Stimulated activated memory B cell treated with anti-CD40 and anti-IgM and Interleukin-4, amounts not matched to agents 10 μg/mL and 1 μg/mL and 100 μg/mL, for 72 hours (primary cell): ENCODE results near the gene CNPY1.

Experiments used
- ATAC-seq: fragments of 150-1000 bp; cut with Tn5 transposase; 2 replicates; pipeline ENCODE4 v1.10.0; 2021
- H3K27ac Mint-ChIP-seq: one replicate; pipeline ENCODE4 v1.8.0; 2022; ENCODE audit warnings: mild to moderate bottlenecking, mixed read lengths
- H3K27me3 Mint-ChIP-seq: one replicate; pipeline ENCODE4 v1.8.0; 2022; ENCODE audit warnings: mixed read lengths
- H3K36me3 Mint-ChIP-seq: one replicate; pipeline ENCODE4 v1.8.0; 2022; ENCODE audit warnings: mixed read lengths
- H3K4me1 Mint-ChIP-seq: one replicate; pipeline ENCODE4 v1.8.0; 2022; ENCODE audit warnings: mixed read lengths
- H3K4me3 Mint-ChIP-seq: one replicate; pipeline ENCODE4 v1.8.0; 2022; ENCODE audit warnings: mild to moderate bottlenecking, moderate library complexity, mixed read lengths
- H3K9me3 Mint-ChIP-seq: one replicate; pipeline ENCODE4 v1.8.0; 2022; ENCODE audit warnings: mixed read lengths

CNPY1 gene

GRCh38 chr7:155534691-155535090 is 11.7 kb downstream of the CNPY1 start:
- H3K36me3 Mint-ChIP-seq = no peaks in the 10 kb centered on the region
- H3K4me3 Mint-ChIP-seq = no peak overlapping the region
- H3K27me3 Mint-ChIP-seq = peaks cover 95% of the 10 kb centered on the region
- no peak for ATAC-seq
- no peaks in the 10 kb centered on the region for H3K9me3 Mint-ChIP-seq
- H3K27ac Mint-ChIP-seq = no peak overlapping the region
- H3K4me1 Mint-ChIP-seq = peaks cover 19% of the 10 kb centered on the region

GRCh38 chr7:155533827-155534690 is 12.3 kb downstream of the CNPY1 start:
- peak; percentile 49 for ATAC-seq
- no peak overlapping the region for H3K27ac Mint-ChIP-seq
- H3K4me3 Mint-ChIP-seq = peak overlapping the region; percentile 77
- H3K9me3 Mint-ChIP-seq = no peaks in the 10 kb centered on the region
- peaks cover 19% of the 10 kb centered on the region for H3K4me1 Mint-ChIP-seq
- H3K36me3 Mint-ChIP-seq = no peaks in the 10 kb centered on the region
- peaks cover 95% of the 10 kb centered on the region for H3K27me3 Mint-ChIP-seq

GRCh38 chr7:155533120-155533826 is 13.1 kb downstream of the CNPY1 start:
- H3K4me1 Mint-ChIP-seq = peaks cover 19% of the 10 kb centered on the region
- H3K27me3 Mint-ChIP-seq = peaks cover 92% of the 10 kb centered on the region
- peak; percentile 42 for ATAC-seq
- H3K27ac Mint-ChIP-seq = no peak overlapping the region
- H3K36me3 Mint-ChIP-seq = no peaks in the 10 kb centered on the region
- H3K4me3 Mint-ChIP-seq = peak overlapping the region; percentile 77
- H3K9me3 Mint-ChIP-seq = no peaks in the 10 kb centered on the region

- Mint-ChIP-seq H3K9me3 (no peaks in the 10 kb centered on the region), H3K27ac (no peak overlapping the region), H3K27me3 (peaks cover 94% of the 10 kb centered on the region), H3K4me1 (peaks cover 19% of the 10 kb centered on the region), H3K4me3 (peak overlapping the region; percentile 68), H3K36me3 (no peaks in the 10 kb centered on the region)
- ATAC-seq = no peak
Measured at GRCh38 chr7:155532792-155533119, 13.6 kb downstream of the CNPY1 start.

GRCh38 chr7:155531681-155532080 is 14.7 kb downstream of the CNPY1 start:
- no peaks in the 10 kb centered on the region for H3K36me3 Mint-ChIP-seq
- H3K4me3 Mint-ChIP-seq = no peak overlapping the region
- no peak overlapping the region for H3K27ac Mint-ChIP-seq
- H3K27me3 Mint-ChIP-seq = peaks cover 94% of the 10 kb centered on the region
- no peaks in the 10 kb centered on the region for H3K9me3 Mint-ChIP-seq
- peaks cover 19% of the 10 kb centered on the region for H3K4me1 Mint-ChIP-seq
- no peak for ATAC-seq

- H3K27me3 Mint-ChIP-seq = peaks cover 93% of the 10 kb centered on the region
- H3K27ac Mint-ChIP-seq = no peak overlapping the region
- peaks cover 19% of the 10 kb centered on the region for H3K4me1 Mint-ChIP-seq
- no peak overlapping the region for H3K4me3 Mint-ChIP-seq
- H3K9me3 Mint-ChIP-seq = no peaks in the 10 kb centered on the region
- no peak for ATAC-seq
- H3K36me3 Mint-ChIP-seq = no peaks in the 10 kb centered on the region
Measured at GRCh38 chr7:155530601-155531000, 15.8 kb downstream of the CNPY1 start.

- Mint-ChIP-seq H3K9me3 (no peaks in the 10 kb centered on the region), H3K27me3 (peaks cover 93% of the 10 kb centered on the region), H3K36me3 (no peaks in the 10 kb centered on the region), H3K27ac (no peak overlapping the region), H3K4me3 (no peak overlapping the region), H3K4me1 (peaks cover 19% of the 10 kb centered on the region)
- no peak for ATAC-seq
Measured at GRCh38 chr7:155529845-155530244, 16.5 kb downstream of the CNPY1 start.

- Mint-ChIP-seq H3K36me3 (no peaks in the 10 kb centered on the region), H3K27me3 (peaks cover 88% of the 10 kb centered on the region), H3K9me3 (no peaks in the 10 kb centered on the region), H3K4me1 (peaks cover 18% of the 10 kb centered on the region), H3K4me3 (no peak overlapping the region), H3K27ac (no peak overlapping the region)
- ATAC-seq = no peak
Measured at GRCh38 chr7:155529346-155529745, 17.0 kb downstream of the CNPY1 start.

- Mint-ChIP-seq H3K4me3 (no peak overlapping the region), H3K4me1 (peaks cover 2% of the 10 kb centered on the region), H3K27ac (no peak overlapping the region), H3K36me3 (no peaks in the 10 kb centered on the region), H3K27me3 (peaks cover 88% of the 10 kb centered on the region), H3K9me3 (no peaks in the 10 kb centered on the region)
- ATAC-seq = no peak
Measured at GRCh38 chr7:155527664-155528063, 18.7 kb downstream of the CNPY1 start.

GRCh38 chr7:155526225-155526624 is 20.1 kb downstream of the CNPY1 start:
- no peaks in the 10 kb centered on the region for H3K9me3 Mint-ChIP-seq
- H3K4me3 Mint-ChIP-seq = no peak overlapping the region
- no peak overlapping the region for H3K27ac Mint-ChIP-seq
- no peaks in the 10 kb centered on the region for H3K36me3 Mint-ChIP-seq
- peaks cover 88% of the 10 kb centered on the region for H3K27me3 Mint-ChIP-seq
- no peaks in the 10 kb centered on the region for H3K4me1 Mint-ChIP-seq
- ATAC-seq = no peak

GRCh38 chr7:155524018-155524556 is 22.3 kb downstream of the CNPY1 start:
- Mint-ChIP-seq H3K9me3 (no peaks in the 10 kb centered on the region), H3K4me3 (no peak overlapping the region), H3K36me3 (no peaks in the 10 kb centered on the region), H3K27me3 (peaks cover 75% of the 10 kb centered on the region), H3K4me1 (no peaks in the 10 kb centered on the region), H3K27ac (no peak overlapping the region)
- ATAC-seq = no peak

- no peak overlapping the region for H3K27ac Mint-ChIP-seq
- no peak overlapping the region for H3K4me3 Mint-ChIP-seq
- H3K27me3 Mint-ChIP-seq = peaks cover 70% of the 10 kb centered on the region
- no peaks in the 10 kb centered on the region for H3K4me1 Mint-ChIP-seq
- ATAC-seq = no peak
- H3K36me3 Mint-ChIP-seq = no peaks in the 10 kb centered on the region
- H3K9me3 Mint-ChIP-seq = no peaks in the 10 kb centered on the region
Measured at GRCh38 chr7:155523168-155523675, 23.1 kb downstream of the CNPY1 start.

GRCh38 chr7:155521743-155522398 is 24.5 kb downstream of the CNPY1 start:
- H3K27ac Mint-ChIP-seq = no peak overlapping the region
- H3K4me3 Mint-ChIP-seq = no peak overlapping the region
- H3K9me3 Mint-ChIP-seq = no peaks in the 10 kb centered on the region
- ATAC-seq = no peak
- H3K27me3 Mint-ChIP-seq = peaks cover 67% of the 10 kb centered on the region
- no peaks in the 10 kb centered on the region for H3K4me1 Mint-ChIP-seq
- no peaks in the 10 kb centered on the region for H3K36me3 Mint-ChIP-seq

- Mint-ChIP-seq H3K4me3 (no peak overlapping the region), H3K27me3 (peaks cover 70% of the 10 kb centered on the region), H3K36me3 (no peaks in the 10 kb centered on the region), H3K27ac (no peak overlapping the region), H3K4me1 (no peaks in the 10 kb centered on the region), H3K9me3 (no peaks in the 10 kb centered on the region)
- no peak for ATAC-seq
Measured at GRCh38 chr7:155521007-155521742, 25.2 kb downstream of the CNPY1 start.

GRCh38 chr7:155520114-155520513 is 26.2 kb downstream of the CNPY1 start:
- Mint-ChIP-seq H3K4me3 (no peak overlapping the region), H3K27ac (no peak overlapping the region), H3K9me3 (no peaks in the 10 kb centered on the region), H3K27me3 (peaks cover 70% of the 10 kb centered on the region), H3K36me3 (no peaks in the 10 kb centered on the region), H3K4me1 (no peaks in the 10 kb centered on the region)
- ATAC-seq = no peak
